H1 (cell line): Measurements from ENCODE around the gene SNRPD3. TPM values are rescaled to one million over a fixed set of nuclear protein-coding genes. Genes with fewer than 3 reads are reported as not detected.

Experiments used
- BRCA1 ChIP-seq: IDR thresholded peaks from 2 replicates; pipeline ENCODE4 v1.6.1; 2012; ENCODE audit warnings: low read depth, low read length, improper control_type of control experiment
- RNF2 ChIP-seq: fragments of 200-900, 300-1000 bp; sonication (generic); IDR thresholded peaks from 2 replicates; pipeline ENCODE4 v1.7.1; 2016; ENCODE audit warnings: borderline replicate concordance, low read depth, mild to moderate bottlenecking, antibody characterized with exemption, low read length; ENCODE audit not compliant: poor library complexity, severe bottlenecking; ENCODE audit errors: missing control alignments
- SP1 ChIP-seq: IDR thresholded peaks from 2 replicates; pipeline ENCODE4 v1.6.1; 2011; ENCODE audit warnings: low read depth, low read length
- polyA plus RNA-seq, 7 experiments: library from polyadenylated mRNA; depleted of rRNA in 3 of 7; stranded (reverse) in 5 of 7; unstranded in 2 of 7; fragments of >200 nt in 5 of 7; fragments of 200-250 nt in 2 of 7; gene quantifications; 1 replicate in 5 of 7; 2 replicates in 1 of 7; 4 replicates in 1 of 7; pipeline versions ENCODE4 v1.2.1 to v1.2.3, GENCODE V29; 2011 to 2013; ENCODE audit warnings: missing spikeins in 2 of 7, mixed read lengths in 2 of 7
- total RNA-seq: library from RNA; stranded (reverse); fragmentation: NEBNext Ultra II Directional; extraction: Animal tissue kit (Norgen Biotek cat#: 25700); gene quantifications from 2 replicates; pipeline ENCODE4 v1.2.1, GENCODE V29; 2021

The SNRPD3 gene
- total and polyA plus RNA-seq, 2 of the 8 experiments (the other 6 are each of a cell fraction or from before 2014, with no cell fraction given) = 200 to 455 TPM

DNA sequence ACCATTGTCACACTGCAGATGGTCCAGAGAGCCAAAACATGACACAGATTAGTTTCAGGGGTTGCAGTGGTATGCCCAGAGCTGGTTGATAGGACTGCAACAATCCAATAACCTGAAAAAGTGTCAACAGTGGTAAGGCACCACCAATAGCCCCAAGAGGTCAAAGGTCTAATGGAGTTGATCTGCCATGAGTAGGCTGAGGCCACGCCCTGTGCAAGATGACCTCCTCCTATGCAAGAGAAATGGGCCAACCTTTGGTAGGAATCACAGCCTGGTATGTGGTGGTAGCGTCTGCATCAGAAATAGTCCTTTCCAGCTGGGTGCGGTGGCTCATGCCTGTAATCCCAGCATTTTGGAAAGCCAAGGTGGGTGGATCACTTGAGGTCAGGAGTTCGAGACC, 20.5 kb upstream of the SNRPD3 start (continued):
- TF ChIP-seq RNF2 (no peak), BRCA1 (no peak), SP1 (no peak)
- TF ChIP-seq, all 59 proteins: peak for 0
